GM23338 (cell line): ENCODE measurements around the gene CRY1. TPM values are rescaled to one million over a fixed set of nuclear protein-coding genes. Genes with fewer than 3 reads are reported as not detected.

ENCODE experiments used
- ATAC-seq: fragments of 200-7000 bp; cut with Tn5 transposase; 3 replicates; pipeline ENCODE4 v1.9.1; 2020
- DNase-seq: peaks from one replicate; pipeline ENCODE4 v3.0.0-alpha.2; 2015; ENCODE audit warnings: low spot score
- H2AFZ ChIP-seq: fragments of 200-600 bp; sonication (generic); 2 replicates; pipeline ENCODE4 v1.8.0; 2016; ENCODE audit warnings: antibody characterized with exemption, mild to moderate bottlenecking, moderate library complexity
- H3F3A ChIP-seq: fragments of 200-600 bp; sonication (generic); replicated peaks from 2 replicates; pipeline ENCODE4 v1.8.0; 2017; ENCODE audit warnings: antibody characterized with exemption, mixed run types, low read depth
- H3K27ac ChIP-seq: fragments of 200-600 bp; sonication (generic); 2 replicates; pipeline ENCODE4 v1.6.1; 2016; ENCODE audit warnings: low read depth
- H3K27me3 ChIP-seq: fragments of 200-600 bp; sonication (generic); 2 replicates; pipeline ENCODE4 v1.8.0; 2016; ENCODE audit warnings: mild to moderate bottlenecking, mixed run types, moderate library complexity; ENCODE audit not compliant: insufficient read depth
- H3K36me3 ChIP-seq: fragments of 200-600 bp; sonication (generic); 2 replicates; pipeline ENCODE4 v1.8.0; 2016; ENCODE audit warnings: mild to moderate bottlenecking; ENCODE audit not compliant: insufficient read depth
- H3K4me1 ChIP-seq: fragments of 200-600 bp; sonication (generic); 2 replicates; pipeline ENCODE4 v1.8.0; 2016; ENCODE audit warnings: mild to moderate bottlenecking, moderate library complexity; ENCODE audit not compliant: insufficient read depth
- H3K4me2 ChIP-seq: fragments of 200-600 bp; sonication (generic); 2 replicates; pipeline ENCODE4 v1.7.1; 2017; ENCODE audit warnings: mixed run types
- H3K4me3 ChIP-seq: fragments of 200-600 bp; sonication (generic); 2 replicates; pipeline ENCODE4 v1.6.1; 2016; ENCODE audit warnings: mixed run types
- H3K79me2 ChIP-seq: fragments of 200-600 bp; sonication (generic); replicated peaks from 2 replicates; pipeline ENCODE4 v1.8.0; 2017; ENCODE audit warnings: mild to moderate bottlenecking; ENCODE audit not compliant: insufficient read depth
- H3K9me2 ChIP-seq: fragments of 200-600 bp; sonication (generic); 2 replicates; pipeline ENCODE4 v1.8.0; 2017; ENCODE audit not compliant: insufficient read depth
- H4K20me1 ChIP-seq: fragments of 200-600 bp; sonication (generic); replicated peaks from 2 replicates; pipeline ENCODE4 v1.8.0; 2017; ENCODE audit warnings: mild to moderate bottlenecking; ENCODE audit not compliant: insufficient read depth
- H3K27ac Mint-ChIP-seq: 2 replicates; pipeline ENCODE4 v1.8.0; 2020; ENCODE audit warnings: inconsistent platforms, mild to moderate bottlenecking, moderate library complexity, mixed read lengths
- H3K27me3 Mint-ChIP-seq: 3 replicates; pipeline ENCODE4 v1.8.0; 2022; ENCODE audit warnings: low read depth, mild to moderate bottlenecking, moderate library complexity, mixed read lengths, inconsistent platforms; ENCODE audit not compliant: insufficient read depth, poor library complexity
- H3K36me3 Mint-ChIP-seq: 3 replicates; pipeline ENCODE4 v1.8.0; 2021; ENCODE audit warnings: low read depth, mild to moderate bottlenecking, inconsistent platforms, moderate library complexity, mixed read lengths
- H3K4me1 Mint-ChIP-seq: 3 replicates; pipeline ENCODE4 v1.8.0; 2020; ENCODE audit warnings: mild to moderate bottlenecking, inconsistent platforms, mixed read lengths
- H3K4me3 Mint-ChIP-seq: 3 replicates; pipeline ENCODE4 v1.8.0; 2021; ENCODE audit warnings: moderate library complexity, mild to moderate bottlenecking, inconsistent platforms, mixed read lengths
- H3K9me3 Mint-ChIP-seq: 3 replicates; pipeline ENCODE4 v1.8.0; 2020; ENCODE audit warnings: moderate library complexity, mild to moderate bottlenecking, inconsistent platforms, mixed read lengths
- CREB1 ChIP-seq: fragments of 250-450 bp; sonication (Bioruptor Pico); IDR thresholded peaks from 2 replicates; pipeline ENCODE4 v1.5.0; 2020; ENCODE audit warnings: low read depth, mild to moderate bottlenecking, moderate library complexity
- CTCF ChIP-seq, 2 experiments: fragments of 200-600 bp in 1 of 2; sonication (generic) in 1 of 2; conservative IDR thresholded peaks; 2 replicates each; pipeline versions ENCODE4 v1.5.1 to v1.6.1; 2016 to 2017; ENCODE audit warnings: antibody characterized with exemption in 2 of 2, low read depth in 2 of 2, mild to moderate bottlenecking in 2 of 2, moderate library complexity in 1 of 2
- ETS1 ChIP-seq: IDR thresholded peaks from 2 replicates; pipeline ENCODE4 v1.6.1; 2016; ENCODE audit warnings: antibody characterized with exemption
- EZH2 ChIP-seq: fragments of 200-600 bp; sonication (generic); IDR thresholded peaks from one replicate; pipeline ENCODE4 v1.8.0; 2017; ENCODE audit warnings: antibody characterized with exemption, mild to moderate bottlenecking, low read depth; ENCODE audit not compliant: unreplicated experiment
- EZH2phosphoT487 ChIP-seq: fragments of 200-600 bp; sonication (generic); IDR thresholded peaks from one replicate; pipeline ENCODE4 v1.8.1; 2018; ENCODE audit warnings: antibody characterized with exemption; ENCODE audit not compliant: unreplicated experiment
- JUNB ChIP-seq: IDR thresholded peaks from one replicate; pipeline ENCODE4 v1.6.1; 2016; ENCODE audit warnings: antibody characterized with exemption; ENCODE audit not compliant: unreplicated experiment
- NANOG ChIP-seq: IDR thresholded peaks from 2 replicates; pipeline ENCODE4 v1.6.1; 2016; ENCODE audit warnings: antibody characterized with exemption, borderline replicate concordance
- POLR2AphosphoS5 ChIP-seq: IDR thresholded peaks from 2 replicates; pipeline ENCODE4 v1.6.1; 2016; ENCODE audit warnings: antibody characterized with exemption, low read depth
- STAT1 ChIP-seq: IDR thresholded peaks from one replicate; pipeline ENCODE4 v1.6.1; 2016; ENCODE audit warnings: antibody characterized with exemption; ENCODE audit not compliant: unreplicated experiment
- ZNF114 ChIP-seq: fragments of 250-450 bp; sonication (Bioruptor Pico); IDR thresholded peaks from 2 replicates; pipeline ENCODE4 v1.5.0; 2020; ENCODE audit warnings: mild to moderate bottlenecking, moderate library complexity
- ZNF331 ChIP-seq: fragments of 250-450 bp; sonication (Bioruptor Pico); IDR thresholded peaks from 2 replicates; pipeline ENCODE4 v1.5.0; 2020; ENCODE audit warnings: low read depth, mild to moderate bottlenecking, moderate library complexity
- ZNF462 ChIP-seq: fragments of 250-450 bp; sonication (Bioruptor Pico); IDR thresholded peaks from 2 replicates; pipeline ENCODE4 v1.5.0; 2020; ENCODE audit warnings: mild to moderate bottlenecking, moderate library complexity
- polyA plus RNA-seq: library from polyadenylated mRNA; unstranded; fragments of >200 nt; fragmentation: Nextera tagmentation; extraction: Ambion mirVana; gene quantifications from 2 replicates; pipeline ENCODE4 v1.2.1, GENCODE V29; 2016
- total RNA-seq: library from RNA; depleted of rRNA; stranded (reverse); fragments of >200 nt; shearing (Covaris generic); gene quantifications from 2 replicates; pipeline ENCODE4 v1.2.3, GENCODE V29; 2014

CRY1 gene
- total and polyA plus RNA-seq, 2 experiments from 2014 or later = 27.7 to 28.2 TPM

GRCh38 chr12:107025671-107026070, 67.7 kb downstream of the CRY1 start (continued):
- TF ChIP-seq CTCF (conservative IDR thresholded peaks at IDR 0.05; ENCODE audit: low read depth in 2 of 2) (no peak), NANOG (no peak)

GRCh38 chr12:107019546-107019945, 73.8 kb downstream of the CRY1 start:
- Mint-ChIP-seq H3K36me3 (no peaks in the 10 kb centered on the region), H3K9me3 (no peaks in the 10 kb centered on the region), H3K27me3 (peaks cover 2% of the 10 kb centered on the region), H3K4me3 (no peak overlapping the region), H3K27ac (no peak overlapping the region), H3K4me1 (no peaks in the 10 kb centered on the region)
- H2AFZ ChIP-seq = no peak overlapping the region
- H3K36me3 ChIP-seq = peaks cover 4% of the 10 kb centered on the region; the same call in 1 of the 2 replicates
- H3K27me3 ChIP-seq = no peaks in the 10 kb centered on the region
- H3K4me1 ChIP-seq = no peaks in the 10 kb centered on the region
- no peak overlapping the region for H3K27ac ChIP-seq
- no peak for DNase-seq
- no peak for ATAC-seq
- no peak for TF ChIP-seq ZNF331 (CRISPR knock-in tag)
- TF ChIP-seq ZNF462 (CRISPR knock-in tag) = no peak
- no peak for TF ChIP-seq CREB1 (CRISPR knock-in tag)
- TF ChIP-seq ZNF114 (CRISPR knock-in tag) = no peak
- TF ChIP-seq CTCF (conservative IDR thresholded peaks at IDR 0.05; ENCODE audit: low read depth in 2 of 2) = no peak
- no peak for TF ChIP-seq EZH2
- TF ChIP-seq NANOG = no peak
- TF ChIP-seq JUNB = no peak
- TF ChIP-seq POLR2AphosphoS5 = no peak
- no peak for TF ChIP-seq EZH2phosphoT487
- TF ChIP-seq ETS1 = no peak
- TF ChIP-seq STAT1 = no peak
- H3K4me2 ChIP-seq = no peak overlapping the region
- no peaks in the 10 kb centered on the region for H3K79me2 ChIP-seq
- H3K4me3 ChIP-seq = no peak overlapping the region
- no peaks in the 10 kb centered on the region for H3F3A ChIP-seq
- H3K9me2 ChIP-seq = no peaks in the 10 kb centered on the region
- H4K20me1 ChIP-seq = no peaks in the 10 kb centered on the region
